Neural progenitor cell (in vitro differentiated cells): ENCODE data around the gene ETFDH. TPM values are rescaled to one million over a fixed set of nuclear protein-coding genes. Genes with fewer than 3 reads are reported as not detected.

Source experiments
- DNase-seq: peaks from one replicate; pipeline ENCODE4 v3.0.0-alpha.2; 2016; ENCODE audit warnings: low spot score
- H2AFZ ChIP-seq: fragments of 200-600 bp; sonication (generic); replicated peaks from 2 replicates; pipeline ENCODE4 v1.6.1; 2016; ENCODE audit warnings: antibody characterized with exemption
- H3F3A ChIP-seq: fragments of 200-600 bp; sonication (generic); 2 replicates; pipeline ENCODE4 v1.6.1; 2016; ENCODE audit warnings: antibody characterized with exemption, low read depth
- H3K27ac ChIP-seq: fragments of 200-600 bp; sonication (generic); 2 replicates; pipeline ENCODE4 v1.5.1; 2016; ENCODE audit warnings: mild to moderate bottlenecking
- H3K27me3 ChIP-seq: fragments of 200-600 bp; sonication (generic); 2 replicates; pipeline ENCODE4 v1.6.1; 2016; ENCODE audit warnings: mild to moderate bottlenecking, moderate library complexity
- H3K36me3 ChIP-seq: fragments of 200-600 bp; sonication (generic); 2 replicates; pipeline ENCODE4 v1.5.1; 2016
- H3K4me1 ChIP-seq: fragments of 200-600 bp; sonication (generic); 2 replicates; pipeline ENCODE4 v1.6.1; 2016; ENCODE audit warnings: mixed run types
- H3K4me2 ChIP-seq: fragments of 200-600 bp; sonication (generic); 2 replicates; pipeline ENCODE4 v1.6.1; 2016
- H3K4me3 ChIP-seq: fragments of 200-600 bp; sonication (generic); 2 replicates; pipeline ENCODE4 v1.5.1; 2016
- H3K79me2 ChIP-seq: fragments of 200-600 bp; sonication (generic); 2 replicates; pipeline ENCODE4 v1.6.1; 2016; ENCODE audit warnings: low read depth
- H3K9ac ChIP-seq: fragments of 200-600 bp; sonication (generic); 2 replicates; pipeline ENCODE4 v1.6.1; 2016
- H3K9me3 ChIP-seq: fragments of 200-600 bp; sonication (generic); 2 replicates; pipeline ENCODE4 v1.5.1; 2016; ENCODE audit warnings: low read depth
- H4K20me1 ChIP-seq: fragments of 200-600 bp; sonication (generic); 2 replicates; pipeline ENCODE4 v1.6.1; 2016; ENCODE audit warnings: low read depth
- H3K27ac Mint-ChIP-seq: 3 replicates; pipeline ENCODE4 v1.8.0; 2021; ENCODE audit warnings: mixed read lengths
- H3K27me3 Mint-ChIP-seq: 2 replicates; pipeline ENCODE4 v1.8.0; 2022; ENCODE audit warnings: low read depth, mild to moderate bottlenecking, inconsistent platforms, moderate library complexity, mixed read lengths; ENCODE audit not compliant: insufficient read depth
- H3K36me3 Mint-ChIP-seq: 3 replicates; pipeline ENCODE4 v1.8.0; 2021; ENCODE audit warnings: mixed read lengths
- H3K4me1 Mint-ChIP-seq: 3 replicates; pipeline ENCODE4 v1.8.0; 2021; ENCODE audit warnings: mixed read lengths
- H3K4me3 Mint-ChIP-seq: 3 replicates; pipeline ENCODE4 v1.8.0; 2021; ENCODE audit warnings: mild to moderate bottlenecking, moderate library complexity, mixed read lengths
- H3K9me3 Mint-ChIP-seq: 3 replicates; pipeline ENCODE4 v1.8.0; 2020; ENCODE audit warnings: mixed read lengths
- CTCF ChIP-seq: fragments of 200-600 bp; sonication (generic); IDR thresholded peaks from 2 replicates; pipeline ENCODE4 v1.5.1; 2017; ENCODE audit warnings: antibody characterized with exemption, mild to moderate bottlenecking
- EZH2 ChIP-seq: fragments of 200-600 bp; sonication (generic); IDR thresholded peaks from 2 replicates; pipeline ENCODE4 v1.6.1; 2017; ENCODE audit warnings: antibody characterized with exemption, mild to moderate bottlenecking, moderate library complexity
- EZH2phosphoT487 ChIP-seq: fragments of 200-600 bp; sonication (generic); IDR thresholded peaks from 2 replicates; pipeline ENCODE4 v1.6.1; 2017; ENCODE audit warnings: antibody characterized with exemption
- total RNA-seq: library from RNA; depleted of rRNA; stranded (reverse); fragments of >200 nt; gene quantifications from 2 replicates; pipeline ENCODE4 v1.2.3, GENCODE V29; 2015; ENCODE audit warnings: low replicate concordance

The ETFDH gene
- total RNA-seq: 8.6 and 16.8 TPM in 2 replicates

DNA sequence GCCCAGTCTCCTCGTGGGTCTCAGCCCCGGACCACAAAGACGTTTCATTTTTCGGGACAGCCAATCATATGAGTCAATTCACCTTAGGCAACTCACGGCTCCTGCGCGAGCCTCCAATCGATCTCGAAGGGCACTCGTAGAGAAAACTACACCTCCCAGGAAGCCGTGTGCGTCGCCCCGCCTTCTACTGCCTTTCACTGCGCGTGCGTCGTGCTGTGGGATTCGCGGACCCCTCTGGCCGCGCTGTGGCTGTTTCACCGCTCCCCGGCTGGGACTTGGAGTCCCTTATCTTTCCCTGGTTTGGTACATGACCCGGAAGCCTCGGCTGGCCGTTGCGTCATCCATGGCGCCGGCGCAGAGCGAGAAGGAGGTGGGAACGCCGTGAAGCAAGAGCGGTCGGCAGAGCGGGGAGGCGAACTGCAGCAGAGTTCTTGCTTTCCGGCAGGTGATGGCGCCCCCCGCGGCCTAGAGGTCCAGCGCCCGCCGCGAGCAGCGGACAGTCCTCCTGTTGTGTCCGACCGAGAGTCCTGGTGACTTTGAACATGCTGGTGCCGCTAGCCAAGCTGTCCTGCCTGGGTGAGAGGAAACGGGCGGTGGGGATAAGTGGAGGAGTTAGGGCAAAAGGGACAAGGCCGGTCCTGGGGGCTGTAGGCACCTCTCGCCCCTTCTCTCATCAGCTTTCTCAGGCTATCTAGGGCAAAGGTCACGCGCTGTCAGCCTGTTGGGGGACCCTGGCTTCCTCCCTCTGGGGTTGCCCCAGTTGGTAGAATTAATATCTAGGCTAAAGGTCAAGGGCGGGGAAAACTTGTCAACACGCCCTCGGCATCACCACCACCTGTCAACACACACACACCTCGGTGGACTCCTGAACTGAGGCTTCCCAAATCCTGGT lies at the start of gene ETFDH:
ETFDH (plus strand) TSS at position 382 of the 892 bp plus-strand sequence; CDS start at position 543, 161 bp downstream.
- Histone ChIP-seq H4K20me1 (peaks cover 23% of the 10 kb centered on the region), H3K36me3 (no peaks in the 10 kb centered on the region), H3K27ac (peak within 1 kb of the TSS; percentile 96), H3K27me3 (no peaks in the 10 kb centered on the region), H3K4me2 (peak within 1 kb of the TSS; percentile 92), H3K4me1 (peaks cover 7% of the 10 kb centered on the region), H2AFZ (peak within 1 kb of the TSS; percentile 89), H3F3A (peaks cover 25% of the 10 kb centered on the region), H3K9ac (peak within 1 kb of the TSS; percentile 78), H3K9me3 (no peaks in the 10 kb centered on the region), H3K4me3 (peak within 1 kb of the TSS; percentile 84), H3K79me2 (peaks cover 45% of the 10 kb centered on the region)
- peak; percentile 65 for TF ChIP-seq CTCF
- TF ChIP-seq EZH2: no peak
- Mint-ChIP-seq H3K4me1 (peaks cover 14% of the 10 kb centered on the region), H3K36me3 (peaks cover 3% of the 10 kb centered on the region), H3K27me3 (peaks cover 6% of the 10 kb centered on the region), H3K4me3 (peak within 1 kb of the TSS; percentile 99), H3K9me3 (no peaks in the 10 kb centered on the region), H3K27ac (peak within 1 kb of the TSS; percentile 100)
- peak; percentile 99 for DNase-seq

GRCh38 chr4:158624889-158625478 lies 47.1 kb upstream of the ETFDH start:
- no peaks in the 10 kb centered on the region for H3F3A ChIP-seq
- H3K4me1 ChIP-seq: no peaks in the 10 kb centered on the region
- H3K9ac ChIP-seq: no peak overlapping the region
- H3K9me3 Mint-ChIP-seq: no peaks in the 10 kb centered on the region
- no peaks in the 10 kb centered on the region for H3K27me3 Mint-ChIP-seq
- H3K4me2 ChIP-seq: no peak overlapping the region
- H3K27ac Mint-ChIP-seq: no peak overlapping the region
- H3K27ac ChIP-seq: no peak overlapping the region
- no peaks in the 10 kb centered on the region for H4K20me1 ChIP-seq
- no peaks in the 10 kb centered on the region for H3K27me3 ChIP-seq
- H3K4me3 Mint-ChIP-seq: no peak overlapping the region
- H3K4me3 ChIP-seq: no peak overlapping the region
- peak; percentile 75 for DNase-seq
- H3K36me3 Mint-ChIP-seq: no peaks in the 10 kb centered on the region
- no peaks in the 10 kb centered on the region for H3K79me2 ChIP-seq
- no peaks in the 10 kb centered on the region for H3K36me3 ChIP-seq
- no peaks in the 10 kb centered on the region for H3K9me3 ChIP-seq
- no peaks in the 10 kb centered on the region for H3K4me1 Mint-ChIP-seq
- TF ChIP-seq CTCF (peak; percentile 88), EZH2phosphoT487 (no peak)
- H2AFZ ChIP-seq: no peak overlapping the region

- TF ChIP-seq EZH2phosphoT487 (no peak), CTCF (no peak), EZH2 (no peak)
- Histone ChIP-seq H3K27me3 (no peaks in the 10 kb centered on the region), H3K9me3 (no peaks in the 10 kb centered on the region), H3K4me1 (no peaks in the 10 kb centered on the region), H3K36me3 (no peaks in the 10 kb centered on the region), H2AFZ (peak overlapping the region; percentile 15), H3K27ac (no peak overlapping the region), H3K4me3 (no peak overlapping the region), H3K9ac (no peak overlapping the region), H3K4me2 (no peak overlapping the region), H3F3A (no peaks in the 10 kb centered on the region), H3K79me2 (no peaks in the 10 kb centered on the region), H4K20me1 (no peaks in the 10 kb centered on the region)
- no peak overlapping the region for H3K4me3 Mint-ChIP-seq
- H3K9me3 Mint-ChIP-seq: no peaks in the 10 kb centered on the region
- no peaks in the 10 kb centered on the region for H3K27me3 Mint-ChIP-seq
- H3K4me1 Mint-ChIP-seq: no peaks in the 10 kb centered on the region
- H3K27ac Mint-ChIP-seq: no peak overlapping the region
- DNase-seq: no peak
- no peaks in the 10 kb centered on the region for H3K36me3 Mint-ChIP-seq
These were observed 46.6 kb upstream of the ETFDH start for GRCh38 chr4:158625544-158625943.
